Endometrium (tissue), 2 donors: ENCODE measurements around the gene CLCN4.

ENCODE experiments used
- FAIRE-seq: peaks from 2 replicates; lab custom pipeline; 2012; peaks lifted over from hg19 to GRCh38; lab: Jason Lieb, UNC
- donor health status: control.
- donor health status: control.

CLCN4 gene

DNA sequence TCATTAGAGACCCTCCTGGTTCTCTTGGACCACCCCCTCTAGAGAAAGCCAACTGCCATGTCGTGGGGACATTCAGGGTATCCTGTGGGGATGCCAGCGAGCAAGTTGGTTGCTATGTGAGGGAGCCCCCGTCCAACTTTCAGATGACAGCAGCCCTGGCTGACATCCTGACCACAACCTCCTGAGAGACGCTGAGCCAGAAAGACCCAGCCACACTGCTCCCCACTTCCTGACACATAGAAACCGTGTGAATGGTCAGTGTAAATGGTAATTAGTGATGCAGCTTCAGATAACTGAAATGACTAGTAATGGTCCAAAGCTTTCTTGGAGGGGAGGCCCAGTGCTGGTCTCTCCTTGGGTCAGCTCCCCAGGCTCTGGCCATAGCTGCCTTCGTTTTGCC, 10.8 kb downstream of the CLCN4 start:
- no peak for FAIRE-seq

DNA sequence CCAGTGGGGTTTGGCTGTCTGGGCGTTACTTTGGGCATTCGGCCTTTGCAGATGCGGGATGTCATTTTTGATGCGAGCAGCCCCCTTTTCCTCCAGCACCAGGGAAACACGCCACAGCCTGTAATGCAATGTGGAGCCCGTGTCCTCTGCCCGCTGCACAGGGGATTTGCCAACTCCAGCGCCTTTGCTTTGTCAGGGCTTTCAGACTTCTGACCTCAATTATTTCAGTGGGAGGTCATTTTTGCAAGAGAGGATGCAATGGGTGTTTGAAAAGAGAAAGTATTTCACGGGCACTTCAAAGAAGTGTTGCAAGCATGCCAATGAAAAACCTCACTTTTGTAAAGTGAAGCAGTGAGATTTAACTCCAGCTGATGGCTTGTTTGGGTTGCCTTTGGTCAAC, 11.5 kb downstream of the CLCN4 start:
- FAIRE-seq: no peak

DNA sequence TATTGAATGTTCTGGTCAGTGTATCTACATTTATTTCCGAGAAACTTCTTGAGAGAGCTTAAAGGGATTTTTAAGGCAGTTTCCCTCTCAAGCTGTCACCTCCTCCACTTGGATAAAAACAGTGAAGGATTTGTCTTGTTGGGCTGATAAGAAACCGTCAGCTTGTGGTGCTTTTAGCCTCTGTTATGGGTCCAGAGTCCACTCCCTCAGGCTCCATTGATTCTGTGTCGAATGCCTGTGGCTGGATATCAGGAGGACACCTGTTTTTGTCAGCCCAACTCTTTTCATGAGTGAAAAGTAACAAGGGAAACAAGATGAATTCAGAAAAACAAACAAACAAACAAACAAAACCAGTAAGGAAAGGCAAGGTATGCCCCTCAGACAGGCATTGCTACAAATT, 12.4 kb downstream of the CLCN4 start:
- no peak for FAIRE-seq

DNA sequence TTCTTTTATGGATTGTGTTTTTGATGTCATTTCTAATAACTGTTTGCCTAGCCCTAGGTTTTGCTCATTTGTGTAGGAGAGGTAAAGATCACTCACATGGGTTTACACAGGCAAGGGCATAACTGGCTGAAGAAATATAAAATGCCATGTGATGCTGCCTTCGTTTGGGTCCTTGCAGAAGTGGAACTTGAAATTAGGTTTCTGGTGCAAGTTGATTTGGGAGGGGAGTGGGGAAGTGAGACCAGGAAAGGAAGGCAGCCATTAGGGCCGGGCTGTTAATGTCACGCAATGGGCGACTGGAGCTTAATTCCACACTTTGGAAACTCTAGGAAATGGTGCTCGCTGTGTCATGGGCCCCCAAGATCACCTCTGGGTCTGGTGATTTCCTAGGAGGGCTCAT, 14.5 kb downstream of the CLCN4 start:
- FAIRE-seq: no peak

DNA sequence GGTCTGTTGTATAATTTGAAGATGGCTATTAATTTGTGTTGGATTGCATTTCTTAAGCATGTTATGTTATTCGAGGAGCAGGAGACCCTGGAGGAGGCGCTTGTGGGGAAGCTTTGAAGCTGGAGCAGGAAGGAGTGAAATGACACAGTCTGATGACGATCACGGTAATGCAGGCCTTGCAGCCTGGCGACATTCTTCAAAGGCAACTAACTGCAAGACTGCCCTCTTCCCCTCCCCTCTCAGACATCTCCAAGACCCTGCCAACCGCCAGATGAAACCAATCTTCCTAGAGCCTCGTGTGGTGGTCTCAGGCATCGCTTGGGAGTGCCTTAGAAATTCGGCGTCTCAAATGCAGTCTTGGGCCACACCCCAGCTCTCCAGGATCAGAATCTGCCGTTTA, 16.1 kb downstream of the CLCN4 start:
- FAIRE-seq: no peak

DNA sequence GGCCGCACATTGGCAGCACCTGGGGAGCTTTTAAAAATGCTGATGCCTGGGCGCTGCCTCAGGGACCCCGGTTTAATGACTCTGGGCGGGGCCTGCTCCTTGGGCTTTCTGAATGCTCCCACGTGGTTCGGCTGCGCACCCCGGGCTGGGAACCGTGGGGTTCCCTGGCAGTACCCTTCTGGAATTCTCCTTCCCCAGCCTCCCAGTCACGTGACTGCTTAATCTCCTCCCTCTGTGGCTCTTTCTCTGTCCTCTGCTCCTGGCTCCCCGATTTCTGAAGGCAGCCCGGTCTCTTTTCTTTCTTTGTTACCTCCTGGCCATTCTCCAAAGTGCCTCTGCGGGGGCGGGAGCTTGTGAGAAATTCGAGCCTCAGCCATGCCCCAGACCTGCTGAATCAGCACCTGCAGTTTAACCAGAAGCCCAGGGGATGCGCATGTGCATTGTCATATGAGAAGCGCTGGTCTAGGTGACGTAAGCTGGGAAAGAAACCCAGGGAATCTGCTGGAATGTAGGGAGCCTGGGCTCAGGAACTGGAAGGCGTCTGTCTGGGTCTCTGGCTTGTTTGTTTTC, 16.6 kb downstream of the CLCN4 start:
- no peak for FAIRE-seq

DNA sequence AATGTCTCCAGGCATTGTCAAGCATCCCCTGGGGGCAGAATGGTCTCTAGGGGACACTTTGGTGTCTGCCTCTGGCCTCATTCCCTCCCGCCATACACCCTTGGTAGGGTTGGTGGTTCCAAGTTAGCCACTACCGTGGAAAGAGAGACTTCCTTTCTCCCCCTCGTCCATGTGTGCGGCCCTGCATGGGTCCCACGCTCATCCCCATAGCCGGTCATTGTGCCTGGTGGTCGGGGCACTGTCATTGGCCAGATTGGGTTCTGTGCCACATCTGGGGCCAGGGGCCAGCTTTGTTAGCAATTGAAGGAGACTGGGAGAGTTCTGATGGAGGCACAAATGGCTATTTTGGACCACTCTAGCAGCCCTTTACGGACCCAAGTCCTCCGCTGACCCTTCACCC, 17.3 kb downstream of the CLCN4 start:
- no peak for FAIRE-seq

DNA sequence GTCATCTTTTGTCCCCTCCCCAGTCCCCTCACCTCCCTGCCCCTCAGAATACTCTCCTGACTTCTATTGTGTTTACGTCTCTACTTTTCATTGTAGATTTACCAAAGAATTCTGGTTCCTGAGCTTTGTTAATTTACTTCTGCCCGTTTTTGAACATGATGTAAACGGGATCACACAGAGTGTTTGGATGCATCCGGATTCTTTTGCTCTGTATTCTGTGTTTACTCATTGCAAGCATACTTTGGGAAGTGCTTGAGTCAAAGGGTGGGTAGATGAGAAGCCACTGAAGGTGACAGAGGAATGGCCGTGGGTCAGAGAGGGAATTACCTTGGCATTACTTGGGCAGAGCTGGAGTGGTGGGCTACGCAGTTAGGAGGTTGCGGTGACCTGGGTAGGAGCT, 18.0 kb downstream of the CLCN4 start:
- FAIRE-seq: no peak

DNA sequence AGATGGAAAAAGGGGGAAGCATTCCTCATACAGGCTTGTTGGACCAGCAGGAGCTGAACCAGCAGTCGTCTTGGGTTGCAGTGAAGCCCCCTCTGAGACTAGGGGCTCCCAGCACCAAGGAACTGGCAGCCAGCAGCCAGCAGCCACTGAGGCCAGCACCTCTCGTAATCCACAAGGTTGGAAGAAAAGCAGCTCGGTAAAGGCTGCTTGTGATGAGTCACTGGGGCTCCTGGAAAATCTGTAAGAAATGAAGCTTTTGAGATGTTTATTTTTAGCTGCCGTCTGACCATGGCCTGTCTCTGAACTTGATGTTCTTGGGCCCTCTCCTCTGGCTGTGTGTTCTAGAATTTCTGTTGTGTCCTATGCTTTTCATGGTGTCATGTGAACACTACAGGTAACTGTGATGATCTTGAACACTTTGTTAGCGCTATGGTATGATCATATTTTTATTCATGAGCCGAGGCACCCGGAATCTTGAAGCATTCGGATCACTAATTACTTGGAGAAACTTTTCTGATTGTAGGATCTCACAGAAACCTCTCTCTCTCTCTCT, 18.6 kb downstream of the CLCN4 start:
- FAIRE-seq: no peak

DNA sequence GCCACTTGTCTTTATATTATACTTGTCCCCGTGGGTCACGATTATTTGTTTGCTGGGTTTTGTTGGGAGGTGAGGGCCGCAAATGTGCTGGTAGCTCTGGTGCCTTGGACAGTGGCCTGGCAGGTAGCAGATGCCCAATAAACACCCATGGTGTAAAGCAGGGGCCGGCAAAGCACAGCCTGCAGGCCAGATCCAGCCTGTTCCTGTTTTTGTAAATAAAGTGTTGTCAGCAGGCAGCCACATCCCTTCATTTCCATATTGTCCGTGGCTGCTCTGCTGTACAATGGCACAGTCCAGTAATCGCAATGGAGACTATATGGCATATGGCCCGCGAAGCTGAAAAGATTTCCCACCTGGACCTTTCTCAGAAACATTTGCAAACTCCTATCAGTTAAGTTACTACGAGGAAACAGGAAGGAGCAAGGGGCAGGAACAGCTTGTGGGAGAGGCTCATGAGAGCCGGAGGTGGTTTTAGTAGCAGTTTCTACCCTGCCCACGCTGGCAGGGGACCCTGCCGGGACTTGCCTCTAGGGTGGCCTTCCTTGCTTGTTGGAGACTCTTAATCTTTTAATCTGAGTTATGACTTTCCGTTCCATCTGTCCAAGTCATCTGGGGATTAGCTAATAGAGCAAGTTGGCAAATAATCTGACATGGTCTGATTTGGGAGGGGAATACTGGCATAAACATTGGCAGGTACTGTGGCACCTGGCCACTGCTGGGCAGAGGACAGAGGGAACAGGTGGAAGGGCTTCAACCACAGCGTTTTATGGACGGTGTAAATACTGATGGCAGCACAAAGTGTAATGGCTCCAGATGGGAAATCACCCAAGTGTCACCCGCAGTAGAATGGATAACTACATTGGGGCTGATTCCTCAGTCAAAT, 19.6 kb downstream of the CLCN4 start:
- FAIRE-seq: no peak

DNA sequence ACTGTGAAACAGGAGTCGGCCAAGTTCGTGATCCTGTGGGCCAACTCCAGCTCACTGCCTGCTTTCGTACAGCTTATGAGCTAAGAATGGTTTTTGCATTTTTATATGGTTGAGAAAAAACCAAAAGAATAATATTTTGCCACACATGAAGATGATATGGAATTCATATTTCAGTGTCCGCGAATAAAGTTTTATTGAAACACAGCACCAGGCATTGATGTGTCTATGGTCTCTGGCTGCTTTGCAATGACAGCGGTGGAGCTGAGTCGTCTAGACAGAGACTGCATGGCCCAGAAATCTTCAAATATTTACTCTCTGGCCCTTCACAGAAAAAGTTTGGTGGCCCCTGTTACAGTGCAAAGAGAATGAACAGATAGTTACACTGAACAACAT, 20.2 kb downstream of the CLCN4 start:
- FAIRE-seq: no peak

DNA sequence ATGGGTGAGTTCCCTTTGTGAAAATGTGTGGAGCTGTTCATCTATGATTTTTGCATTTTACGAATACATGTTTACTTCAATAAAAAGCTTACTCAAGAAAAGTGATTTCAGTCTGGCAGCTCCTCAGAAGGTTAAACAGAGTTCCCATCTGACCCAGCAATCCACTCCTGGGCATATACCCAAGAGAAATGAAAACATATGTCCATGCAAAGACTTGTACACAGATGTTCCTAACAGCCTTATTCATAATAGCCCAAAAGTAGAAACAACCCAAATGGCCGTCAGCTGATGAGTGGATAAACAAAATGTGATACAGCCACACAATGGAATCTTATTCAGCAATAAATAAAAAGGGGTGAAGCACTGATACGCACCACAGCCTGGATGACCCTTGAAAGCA, 20.8 kb downstream of the CLCN4 start:
- FAIRE-seq: no peak

DNA sequence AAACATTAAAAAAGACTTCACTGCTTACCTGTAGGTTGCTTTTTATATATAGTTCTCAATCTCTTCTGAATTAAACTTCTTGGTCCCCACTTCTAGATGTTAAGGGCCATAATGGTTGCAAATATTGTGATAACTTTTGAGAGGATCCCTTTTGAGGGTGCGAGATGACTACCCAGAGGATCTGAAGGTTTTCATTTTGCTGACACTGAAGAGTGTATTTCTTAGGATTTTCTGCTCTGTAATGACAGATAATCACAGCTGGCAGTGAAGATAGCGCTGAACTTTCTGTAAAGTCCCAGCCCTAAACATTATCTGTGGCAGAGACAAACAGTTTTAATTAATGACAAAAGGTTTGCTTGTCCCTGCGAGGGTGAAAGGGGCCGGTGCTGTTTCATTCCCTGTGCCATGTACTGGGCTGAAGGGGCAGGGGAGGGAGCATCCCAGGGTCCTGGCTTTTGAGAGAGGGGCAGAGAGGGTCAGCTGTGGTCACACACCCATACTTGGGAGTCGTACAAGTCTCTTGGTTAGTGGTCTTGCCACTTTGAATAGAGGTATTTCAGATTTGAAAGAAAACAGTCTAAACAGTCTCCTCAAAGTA, 22.2 kb downstream of the CLCN4 start:
- FAIRE-seq: no peak

DNA sequence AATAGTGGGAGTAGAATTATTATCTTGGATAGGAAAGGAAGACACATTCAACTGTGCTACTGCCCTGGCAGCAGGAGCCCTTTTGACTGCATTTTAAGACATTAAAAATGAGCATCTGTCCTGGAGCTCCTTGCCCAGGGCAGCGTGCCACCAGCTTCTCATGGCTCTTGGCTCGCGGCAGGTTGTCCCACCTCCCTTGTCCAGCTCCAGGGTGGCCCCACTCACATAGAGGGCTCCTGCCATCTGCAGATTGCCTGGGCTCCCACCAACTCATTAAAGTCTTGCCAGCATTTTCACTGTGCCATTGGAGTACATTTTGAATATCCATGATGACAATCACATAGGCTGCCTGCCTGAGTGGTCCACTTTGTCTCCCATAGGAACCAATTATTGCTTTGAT, 27.0 kb downstream of the CLCN4 start:
- no peak for FAIRE-seq

DNA sequence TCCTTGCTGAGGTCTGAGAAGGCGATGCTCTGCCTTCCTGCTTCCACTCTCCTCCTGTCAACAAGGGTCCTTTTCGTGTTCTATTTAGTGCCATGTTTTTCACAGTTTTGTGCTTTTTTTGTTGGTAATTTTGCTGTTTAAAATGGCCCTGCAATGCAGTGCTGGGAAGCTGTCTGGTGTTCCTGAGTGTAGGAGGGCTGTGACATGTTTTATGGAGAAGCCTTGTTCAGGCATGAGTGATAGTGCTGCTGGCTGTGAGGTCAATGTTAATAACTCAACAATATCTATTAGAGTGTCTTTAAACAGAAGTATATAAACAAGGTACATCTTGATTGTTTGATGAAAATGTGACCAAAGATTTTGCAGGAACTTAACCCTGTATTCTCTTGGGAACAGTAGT, 27.6 kb downstream of the CLCN4 start:
- FAIRE-seq: no peak

DNA sequence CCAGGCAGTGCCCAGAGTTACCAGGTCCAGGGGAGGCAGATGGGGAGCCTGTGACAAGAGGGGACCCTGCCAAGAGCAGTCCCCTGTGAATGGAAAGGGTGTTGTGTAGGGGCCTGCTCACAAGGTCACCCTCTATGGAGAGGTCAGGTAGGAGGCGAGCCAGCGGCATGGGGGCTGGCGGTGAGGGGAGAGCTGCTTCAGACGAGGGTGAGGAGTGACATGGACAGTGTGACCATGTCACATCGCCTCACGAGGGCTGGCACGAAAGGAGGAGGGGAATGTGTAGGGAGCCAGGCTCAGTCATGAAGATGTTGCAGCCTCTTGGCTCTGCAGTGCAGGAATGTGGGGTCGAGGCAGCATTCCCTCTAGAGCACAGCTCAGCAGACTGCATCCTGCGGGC, 29.6 kb downstream of the CLCN4 start:
- FAIRE-seq: no peak

DNA sequence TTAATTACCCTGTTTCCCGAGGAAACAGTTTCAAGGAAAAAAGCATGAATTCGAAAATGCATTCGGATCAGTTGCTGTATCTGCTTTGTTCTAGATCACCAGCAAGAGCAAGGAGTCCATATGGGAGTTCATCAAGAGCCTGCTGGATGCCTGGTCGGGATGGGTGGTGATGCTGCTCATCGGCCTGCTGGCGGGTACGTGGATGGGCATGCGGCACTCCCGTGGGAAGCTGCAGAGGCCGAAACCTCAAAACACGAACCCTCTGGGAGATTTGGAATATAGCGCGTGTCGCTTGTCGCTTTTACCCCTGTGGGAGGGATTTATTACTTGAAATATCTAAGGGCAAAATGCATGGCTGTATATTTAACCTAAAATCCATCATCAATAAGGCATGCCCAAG, 30.6 kb downstream of the CLCN4 start:
- FAIRE-seq: no peak

DNA sequence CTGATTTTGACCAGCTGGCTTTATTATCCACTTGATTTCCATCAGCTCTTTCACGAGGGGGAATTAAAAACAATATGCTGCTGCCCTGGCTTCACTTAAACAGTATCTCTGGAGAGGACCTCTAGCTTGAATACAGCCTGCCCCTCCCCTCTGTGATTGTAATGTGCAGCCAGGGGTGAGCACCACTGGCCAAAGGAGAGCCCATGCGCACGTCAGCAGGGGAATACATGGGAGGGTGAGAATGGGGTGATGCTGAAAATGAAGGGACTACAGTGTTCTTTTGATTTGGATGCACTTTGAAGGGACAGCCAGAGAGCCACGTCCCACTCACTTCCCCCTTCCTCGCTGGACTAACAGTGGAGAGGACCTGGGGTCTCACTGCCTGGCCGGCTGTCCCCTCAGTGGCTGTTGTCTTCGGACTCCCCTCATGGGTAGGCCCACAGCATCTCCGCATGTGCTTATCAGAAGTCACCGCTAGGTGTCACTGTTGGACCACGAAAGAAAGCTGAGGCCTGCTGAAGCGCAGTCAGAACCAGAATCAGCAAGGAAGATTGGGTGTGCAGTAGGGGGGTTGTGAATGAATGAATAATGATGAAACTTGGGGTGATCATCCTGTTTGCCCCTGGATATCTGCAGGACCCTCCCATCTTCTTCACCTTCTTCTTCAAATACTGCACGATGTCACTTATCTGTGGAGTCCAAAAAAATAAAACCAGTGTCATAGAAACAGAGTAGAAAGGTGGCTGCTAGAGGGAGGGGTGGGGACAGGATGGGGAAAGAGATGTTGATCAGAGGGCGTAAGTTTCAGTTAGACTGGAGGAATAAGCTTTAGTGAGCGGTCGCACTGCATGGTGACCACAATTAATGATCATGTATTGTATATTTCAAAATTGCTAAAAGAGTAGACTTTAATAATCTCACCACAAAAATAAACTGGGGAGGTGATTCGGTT, 32.8 kb downstream of the CLCN4 start:
- FAIRE-seq: no peak

DNA sequence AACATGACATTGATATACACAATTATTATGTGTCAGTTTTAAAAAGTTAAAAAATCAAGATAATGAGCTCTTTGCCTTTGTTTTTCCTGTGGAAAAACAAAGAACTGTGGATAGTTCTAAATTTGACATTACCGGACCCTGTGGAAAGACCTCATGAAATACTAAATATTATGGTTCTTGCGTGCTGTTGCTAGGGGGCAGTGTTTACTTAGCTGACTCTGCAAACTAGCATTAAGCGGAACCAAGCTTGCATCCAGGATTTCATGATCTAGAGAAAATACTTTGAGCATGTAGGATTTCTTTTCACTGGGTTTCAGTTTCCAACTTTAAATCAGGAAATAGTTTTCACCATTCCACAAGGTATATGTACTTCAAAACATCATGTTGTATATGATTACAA, 33.6 kb downstream of the CLCN4 start:
- FAIRE-seq: peak; percentile 87

DNA sequence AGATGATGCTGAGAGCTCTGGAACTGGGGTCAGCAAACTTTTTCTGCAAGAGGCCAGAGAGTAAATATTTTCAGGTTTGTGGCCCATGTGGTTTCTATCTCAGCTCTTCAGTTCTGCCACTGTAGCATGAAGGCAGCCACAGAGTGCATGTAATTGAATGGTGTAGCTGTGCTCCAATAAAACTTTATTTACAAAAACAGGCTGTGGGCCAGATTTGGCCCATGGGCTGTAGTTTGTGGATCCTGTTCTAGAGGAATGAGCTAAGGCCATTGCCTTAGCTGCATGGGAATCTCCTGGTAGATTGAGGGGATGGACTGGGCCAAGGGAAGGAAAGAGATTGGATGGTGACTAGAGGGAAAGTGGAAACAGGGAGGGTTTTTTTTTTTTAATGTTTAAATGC, 36.8 kb downstream of the CLCN4 start:
- no peak for FAIRE-seq

DNA sequence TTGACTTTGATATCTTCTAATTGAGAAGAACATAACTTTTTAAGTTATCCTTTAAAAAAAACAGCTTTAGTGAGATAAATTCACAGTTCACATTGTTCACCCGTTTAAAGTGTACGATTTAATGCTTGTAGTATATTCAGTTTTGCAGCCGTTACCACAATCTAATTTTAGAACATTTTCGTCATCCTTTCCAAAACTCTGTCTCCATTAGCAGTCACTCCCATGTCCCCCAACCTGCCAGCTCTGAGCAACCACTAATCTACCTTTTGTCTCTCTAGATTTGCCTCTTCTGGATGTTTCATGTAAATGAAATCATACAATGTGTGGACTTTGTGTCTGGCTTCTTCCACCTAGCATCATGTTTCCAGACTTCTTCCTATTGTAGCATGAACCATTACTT, 38.6 kb downstream of the CLCN4 start:
- FAIRE-seq: no peak

DNA sequence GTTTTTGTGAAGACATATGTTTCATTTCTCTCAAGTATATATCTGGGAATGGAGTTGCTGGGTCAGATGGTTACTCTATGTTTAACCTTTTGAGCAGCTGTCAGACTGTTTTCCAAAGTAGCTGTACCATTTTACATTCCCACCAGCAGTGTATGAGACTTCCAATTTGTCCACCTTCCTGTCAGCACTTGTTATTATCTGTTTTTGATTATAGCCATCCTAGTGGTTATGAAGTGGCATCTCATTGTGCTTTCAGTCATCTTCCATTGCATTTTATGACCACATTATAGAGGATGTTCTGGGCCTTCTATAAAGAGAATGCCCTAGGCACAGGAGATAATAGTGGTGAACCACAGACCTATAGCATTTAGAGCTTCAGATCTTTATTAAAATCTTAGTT, 39.2 kb downstream of the CLCN4 start:
- FAIRE-seq: no peak
